Breast epithelium (tissue), 3 donors: ENCODE data around the gene CEP250.

ENCODE experiments used
- POLR2A ChIP-seq: fragments of 450-650 bp; IDR thresholded peaks from one replicate; pipeline ENCODE4 v1.6.1; 2016; ENCODE audit warnings: antibody characterized with exemption, mild to moderate bottlenecking, moderate library complexity
- POLR2AphosphoS5 ChIP-seq, 3 donors: sonication (generic); formaldehyde crosslinking; IDR thresholded peaks; one replicate each; pipeline ENCODE4 v1.6.1; 2017; ENCODE audit warnings: antibody characterized with exemption in 3 of 3
- TF ChIP-seq, protein P1 (sequence below), 3 donors: fragments of 450-650 bp; IDR thresholded peaks; one replicate each; pipeline ENCODE4 v1.5.1; 2016 to 2017; ENCODE audit warnings: antibody characterized with exemption in 3 of 3, mild to moderate bottlenecking in 3 of 3, moderate library complexity in 3 of 3

DNA sequence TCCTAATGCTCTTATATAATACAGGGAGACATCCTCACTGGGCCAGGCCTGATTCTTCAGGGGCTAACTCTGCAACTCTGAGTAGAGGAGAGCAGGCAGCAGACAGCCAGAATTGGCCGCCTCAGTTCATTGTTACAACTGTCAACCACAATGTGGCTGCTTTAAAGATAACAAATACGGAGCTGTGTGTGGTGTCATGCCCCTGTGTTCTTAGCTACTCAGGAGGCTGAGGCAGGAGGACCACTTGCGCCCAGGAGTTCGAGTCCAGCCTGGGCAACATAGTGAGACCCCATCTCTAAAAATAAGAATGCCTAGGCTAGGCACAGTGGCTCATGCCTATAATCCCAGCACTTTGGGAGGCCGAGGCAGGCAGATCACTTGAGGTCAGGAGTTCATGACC is 34.3 kb downstream of the CEP250 start:
- TF ChIP-seq, protein P1, sequence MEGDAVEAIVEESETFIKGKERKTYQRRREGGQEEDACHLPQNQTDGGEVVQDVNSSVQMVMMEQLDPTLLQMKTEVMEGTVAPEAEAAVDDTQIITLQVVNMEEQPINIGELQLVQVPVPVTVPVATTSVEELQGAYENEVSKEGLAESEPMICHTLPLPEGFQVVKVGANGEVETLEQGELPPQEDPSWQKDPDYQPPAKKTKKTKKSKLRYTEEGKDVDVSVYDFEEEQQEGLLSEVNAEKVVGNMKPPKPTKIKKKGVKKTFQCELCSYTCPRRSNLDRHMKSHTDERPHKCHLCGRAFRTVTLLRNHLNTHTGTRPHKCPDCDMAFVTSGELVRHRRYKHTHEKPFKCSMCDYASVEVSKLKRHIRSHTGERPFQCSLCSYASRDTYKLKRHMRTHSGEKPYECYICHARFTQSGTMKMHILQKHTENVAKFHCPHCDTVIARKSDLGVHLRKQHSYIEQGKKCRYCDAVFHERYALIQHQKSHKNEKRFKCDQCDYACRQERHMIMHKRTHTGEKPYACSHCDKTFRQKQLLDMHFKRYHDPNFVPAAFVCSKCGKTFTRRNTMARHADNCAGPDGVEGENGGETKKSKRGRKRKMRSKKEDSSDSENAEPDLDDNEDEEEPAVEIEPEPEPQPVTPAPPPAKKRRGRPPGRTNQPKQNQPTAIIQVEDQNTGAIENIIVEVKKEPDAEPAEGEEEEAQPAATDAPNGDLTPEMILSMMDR (IDR thresholded peaks at IDR 0.05) = no peak
- no peak for TF ChIP-seq POLR2AphosphoS5 (IDR thresholded peaks at IDR 0.05)
- TF ChIP-seq POLR2A = no peak
